Mesenchymal stem cell (in vitro differentiated cells and primary cell): Measurements from ENCODE around the gene FAM72B.
"Not testable (repeated sequence)": the region's sequence is repeated elsewhere in the genome, so short reads cannot be mapped to it uniquely, and the experiment has no call there.

Experiments
- DNase-seq: peaks from one replicate; pipeline ENCODE4 v3.0.0-alpha.2; 2013
- H2AFZ ChIP-seq: one replicate; pipeline ENCODE4 v1.6.1; 2013; ENCODE audit warnings: low read depth, mild to moderate bottlenecking, control low read depth, inconsistent platforms, low read length, moderate library complexity
- H2AK5ac ChIP-seq: 2 replicates; pipeline ENCODE4 v1.6.1; 2013; ENCODE audit warnings: low read length, moderate library complexity, mild to moderate bottlenecking, inconsistent platforms; ENCODE audit not compliant: severe bottlenecking
- H2BK120ac ChIP-seq: one replicate; pipeline ENCODE4 v1.6.1; 2013; ENCODE audit warnings: low read depth, mild to moderate bottlenecking, inconsistent platforms, low read length, moderate library complexity
- H2BK12ac ChIP-seq, 2 experiments: one replicate each; pipeline ENCODE4 v1.6.1; 2013; ENCODE audit warnings: inconsistent platforms in 2 of 2, low read length in 2 of 2, mild to moderate bottlenecking in 2 of 2, moderate library complexity in 2 of 2, control low read depth in 1 of 2
- H2BK15ac ChIP-seq: one replicate; pipeline ENCODE4 v1.6.1; 2013; ENCODE audit warnings: mild to moderate bottlenecking, low read depth, inconsistent platforms; ENCODE audit not compliant: poor library complexity, severe bottlenecking
- H2BK5ac ChIP-seq: 2 replicates; pipeline ENCODE4 v1.6.1; 2013; ENCODE audit warnings: low read depth, mild to moderate bottlenecking, low read length, control low read depth, inconsistent platforms; ENCODE audit not compliant: poor library complexity, severe bottlenecking
- H3K14ac ChIP-seq, 2 experiments: one replicate each; pipeline ENCODE4 v1.6.1; 2013; ENCODE audit warnings: inconsistent platforms in 2 of 2, low read length in 2 of 2, control low read depth in 1 of 2, mild to moderate bottlenecking in 1 of 2, moderate library complexity in 1 of 2
- H3K18ac ChIP-seq, 2 experiments: one replicate each; pipeline ENCODE4 v1.6.1; 2013; ENCODE audit warnings: inconsistent platforms in 2 of 2, low read length in 2 of 2, control low read depth in 1 of 2, low read depth in 1 of 2, mild to moderate bottlenecking in 1 of 2
- H3K23ac ChIP-seq, 2 experiments: one replicate each; pipeline ENCODE4 v1.6.1; 2013; ENCODE audit warnings: inconsistent platforms in 2 of 2, low read length in 2 of 2, mild to moderate bottlenecking in 2 of 2, moderate library complexity in 2 of 2, control low read depth in 1 of 2
- H3K27ac ChIP-seq: 2 replicates; pipeline ENCODE4 v1.5.1; 2013; ENCODE audit warnings: mild to moderate bottlenecking, moderate library complexity, low read length, control low read depth, inconsistent platforms; ENCODE audit not compliant: poor library complexity, severe bottlenecking
- H3K27me3 ChIP-seq, 2 experiments: 2 replicates each; pipeline versions ENCODE4 v1.6.1 to v1.7.0; 2013; ENCODE audit warnings: low read length in 2 of 2, mild to moderate bottlenecking in 2 of 2, moderate library complexity in 2 of 2, control low read depth in 1 of 2, inconsistent platforms in 1 of 2; ENCODE audit not compliant: control insufficient read depth in 1 of 2, insufficient read depth in 1 of 2
- H3K36me3 ChIP-seq, 2 experiments: 2 replicates each; pipeline versions ENCODE4 v1.6.1 to v1.7.0; 2013; ENCODE audit warnings: low read length in 2 of 2, control low read depth in 1 of 2, inconsistent platforms in 1 of 2, low read depth in 1 of 2, mild to moderate bottlenecking in 1 of 2; ENCODE audit not compliant: insufficient read depth in 2 of 2, control insufficient read depth in 1 of 2
- H3K4ac ChIP-seq, 2 experiments: one replicate each; pipeline ENCODE4 v1.6.1; 2013; ENCODE audit warnings: inconsistent platforms in 2 of 2, low read length in 2 of 2, mild to moderate bottlenecking in 2 of 2, moderate library complexity in 2 of 2, control low read depth in 1 of 2, low read depth in 1 of 2
- H3K4me1 ChIP-seq: 2 replicates; pipeline ENCODE4 v1.6.1; 2013; ENCODE audit warnings: low read depth, low read length, control low read depth; ENCODE audit not compliant: control insufficient read depth, insufficient read depth
- H3K4me2 ChIP-seq: 2 replicates; pipeline ENCODE4 v1.6.1; 2013; ENCODE audit warnings: low read length, mild to moderate bottlenecking, inconsistent platforms; ENCODE audit not compliant: poor library complexity, severe bottlenecking
- H3K4me3 ChIP-seq, 2 experiments: 2 replicates each; pipeline versions ENCODE4 v1.5.1 to v1.7.0; 2013; ENCODE audit warnings: low read length in 2 of 2, mild to moderate bottlenecking in 2 of 2, control low read depth in 1 of 2, low read depth in 1 of 2; ENCODE audit not compliant: insufficient read depth in 1 of 2
- H3K79me1 ChIP-seq: replicated peaks from 2 replicates; pipeline ENCODE4 v1.6.1; 2013; ENCODE audit warnings: mild to moderate bottlenecking, control low read depth, low read length, inconsistent platforms; ENCODE audit not compliant: poor library complexity, severe bottlenecking
- H3K9ac ChIP-seq: 2 replicates; pipeline ENCODE4 v1.7.0; 2013; ENCODE audit warnings: mild to moderate bottlenecking, low read length, moderate library complexity
- H3K9me3 ChIP-seq: 2 replicates; pipeline ENCODE4 v1.7.0; 2013; ENCODE audit warnings: mild to moderate bottlenecking, low read length; ENCODE audit not compliant: control insufficient read depth
- H4K8ac ChIP-seq: one replicate; pipeline ENCODE4 v1.6.1; 2013; ENCODE audit warnings: inconsistent platforms, mild to moderate bottlenecking, low read length, moderate library complexity
- H4K91ac ChIP-seq: one replicate; pipeline ENCODE4 v1.6.1; 2013; ENCODE audit warnings: mild to moderate bottlenecking, low read length, inconsistent platforms
- WGBS: methylation state at CpG from one replicate; pipeline ENCODE4 v1.1.7; 2013; ENCODE audit warnings: mixed read lengths; 5-methylcytosine and 5-hydroxymethylcytosine counted together

Gene FAM72B

DNA sequence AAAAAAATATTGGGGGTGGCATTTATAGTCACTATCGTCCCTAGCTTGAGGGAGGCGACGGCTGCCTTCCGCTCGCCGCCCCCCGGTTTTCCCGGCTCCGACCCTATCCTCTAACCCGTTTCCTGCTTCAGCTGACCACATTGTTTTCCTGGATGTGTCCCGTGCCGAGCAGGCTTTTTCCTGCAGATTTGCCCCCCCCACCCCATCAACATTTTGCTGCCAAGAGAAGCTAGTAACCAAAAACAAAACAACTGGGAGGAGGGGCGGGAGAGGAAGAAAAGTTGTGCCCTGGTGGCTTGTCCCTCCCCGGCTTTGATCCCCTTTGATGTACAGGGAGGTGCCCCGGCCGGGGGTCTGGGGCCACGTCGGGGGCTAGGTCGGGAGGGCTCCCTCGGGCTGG, 2.1 kb upstream of the FAM72B start:
- not testable (repeated sequence) for H3K36me3 ChIP-seq, H3K79me1 ChIP-seq, H2AK5ac ChIP-seq, H3K9me3 ChIP-seq, H4K8ac ChIP-seq, H3K18ac ChIP-seq, H2BK5ac ChIP-seq, H3K14ac ChIP-seq, H3K4me3 ChIP-seq, H3K9ac ChIP-seq, H3K4me1 ChIP-seq, H3K27me3 ChIP-seq, H2BK12ac ChIP-seq, H2BK15ac ChIP-seq, DNase-seq, H2AFZ ChIP-seq, H3K4me2 ChIP-seq, H2BK120ac ChIP-seq, H3K4ac ChIP-seq, H4K91ac ChIP-seq, H3K27ac ChIP-seq, H3K23ac ChIP-seq
- no CpG with 5 or more reads among the region's 20 CpGs for WGBS

DNA sequence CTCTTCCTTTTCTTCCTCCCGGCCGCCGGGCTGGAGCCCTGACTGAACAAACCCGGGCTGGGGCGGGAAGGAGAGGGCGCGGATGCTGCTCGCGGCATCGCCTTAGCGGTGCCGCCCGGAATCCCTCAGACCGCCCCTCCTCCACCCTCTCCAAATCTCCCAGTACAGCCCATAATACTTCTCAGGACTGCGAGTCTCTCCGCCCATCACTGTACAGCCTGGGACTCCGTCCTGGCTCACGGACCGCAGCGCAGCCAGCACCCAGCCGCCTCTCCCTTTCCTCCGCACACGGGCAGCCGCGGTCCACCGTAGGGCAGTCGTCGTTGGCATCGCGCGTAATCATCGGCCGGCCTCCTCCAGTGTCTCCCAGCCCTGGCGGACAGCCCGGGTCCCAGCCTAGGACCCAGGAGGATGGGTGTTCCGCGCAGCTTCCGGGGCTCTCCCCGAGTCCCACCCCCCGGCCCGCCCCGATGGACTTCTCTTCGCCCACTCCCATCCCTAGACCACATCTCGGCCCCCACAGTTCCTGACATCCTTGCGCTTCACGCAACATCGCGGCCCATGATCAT, 1.1 kb upstream of the FAM72B start:
- H3K4me2 ChIP-seq, DNase-seq, H3K23ac ChIP-seq, H4K8ac ChIP-seq, H3K27ac ChIP-seq, H3K79me1 ChIP-seq, H2BK12ac ChIP-seq, H2AK5ac ChIP-seq, H3K4me1 ChIP-seq, H4K91ac ChIP-seq, H2BK120ac ChIP-seq, H2BK15ac ChIP-seq, H3K36me3 ChIP-seq, H3K27me3 ChIP-seq, H3K14ac ChIP-seq, H2AFZ ChIP-seq, H3K9me3 ChIP-seq, H3K4ac ChIP-seq, H3K18ac ChIP-seq, H2BK5ac ChIP-seq: not testable (repeated sequence)
- no CpG with 5 or more reads among the region's 48 CpGs for WGBS
- H3K4me3 ChIP-seq, result peak overlapping the region in 1 of 2 experiments; percentile 51
- H3K9ac ChIP-seq, result peak overlapping the region; percentile 48

DNA sequence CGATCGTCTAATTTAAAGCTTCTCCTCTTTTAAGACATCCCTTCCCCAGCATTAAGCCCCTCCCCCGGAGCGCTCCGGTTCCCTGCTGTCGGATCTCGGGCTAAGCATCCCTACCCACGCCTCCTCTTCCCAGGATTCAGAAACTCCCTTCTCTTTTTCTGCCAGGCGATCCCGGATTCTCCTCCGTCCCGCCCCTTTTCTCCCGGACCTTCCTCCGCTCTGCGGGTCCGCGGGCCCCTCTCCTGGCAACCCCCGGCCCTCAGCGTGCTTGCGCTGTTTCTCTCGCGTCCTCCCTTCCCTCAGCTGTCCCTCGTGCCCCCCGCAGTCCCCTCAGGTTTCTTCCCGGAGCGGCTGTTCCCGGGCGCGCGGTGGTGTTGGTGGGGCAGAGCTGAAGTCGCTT, 273 bp downstream of the FAM72B start:
- not testable (repeated sequence) for H3K27ac ChIP-seq

DNA sequence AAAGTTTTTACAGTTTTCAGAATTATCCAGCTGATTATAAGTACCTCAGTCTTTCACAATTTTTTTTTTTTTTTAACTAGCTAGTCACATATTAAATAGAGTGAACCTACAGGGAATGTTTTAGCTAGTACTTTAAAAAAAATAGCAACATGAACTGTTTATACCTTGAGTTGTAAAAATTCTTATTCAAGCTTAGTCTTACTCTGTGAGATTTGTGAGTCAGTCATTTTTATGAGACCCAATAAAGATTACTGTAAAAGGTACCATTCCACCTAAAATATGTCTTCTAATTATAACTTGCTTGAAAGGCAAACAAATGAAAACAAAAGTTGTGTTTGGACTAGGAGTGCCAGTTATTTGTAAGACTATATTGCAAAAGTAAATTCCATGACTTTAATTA, 5.9 kb downstream of the FAM72B start:
- not testable (repeated sequence) for H3K4ac ChIP-seq, H2AK5ac ChIP-seq, H3K27me3 ChIP-seq, H3K9me3 ChIP-seq, H3K9ac ChIP-seq, H3K23ac ChIP-seq, H3K4me1 ChIP-seq, H3K18ac ChIP-seq, H4K8ac ChIP-seq, H3K4me3 ChIP-seq, DNase-seq, H3K36me3 ChIP-seq, H3K4me2 ChIP-seq, H2BK120ac ChIP-seq, H4K91ac ChIP-seq, H3K79me1 ChIP-seq, H3K14ac ChIP-seq, H2AFZ ChIP-seq, H3K27ac ChIP-seq, H2BK5ac ChIP-seq, H2BK12ac ChIP-seq, H2BK15ac ChIP-seq

More for the DNA sequence above, 273 bp downstream of the FAM72B start:
- peak overlapping the region; percentile 24 for H3K4me2 ChIP-seq
- not testable (repeated sequence) for H2BK120ac ChIP-seq, H2BK15ac ChIP-seq, H4K91ac ChIP-seq, H2AFZ ChIP-seq, H3K27me3 ChIP-seq, H3K4ac ChIP-seq, H2BK12ac ChIP-seq, H3K18ac ChIP-seq, H4K8ac ChIP-seq, H3K9ac ChIP-seq, H2BK5ac ChIP-seq, H3K79me1 ChIP-seq, H2AK5ac ChIP-seq, H3K9me3 ChIP-seq, H3K14ac ChIP-seq, H3K4me1 ChIP-seq, H3K23ac ChIP-seq, H3K36me3 ChIP-seq
- peak; percentile 10 for DNase-seq
- H3K4me3 ChIP-seq, result peak overlapping the region; percentile 42 to 69
- no CpG with 5 or more reads among the region's 31 CpGs for WGBS
